Prostate gland (tissue), 2 donors: ENCODE measurements around the gene MAGI2. TPM values are rescaled to one million over a fixed set of nuclear protein-coding genes. Genes with fewer than 3 reads are reported as not detected.

Source experiments
- DNase-seq: peaks from one replicate; pipeline ENCODE4 v3.0.0-alpha.2; 2019; ENCODE audit warnings: low spot score
- H3K27ac ChIP-seq, 2 donors: fragments of 200-600 bp; sonication (generic); 2 replicates each; pipeline ENCODE4 v1.5.1; 2017 to 2019
- H3K27me3 ChIP-seq: fragments of 200-600 bp; sonication (generic); replicated peaks from 2 replicates; pipeline ENCODE4 v1.5.1; 2019; ENCODE audit not compliant: insufficient read depth
- H3K36me3 ChIP-seq, 2 donors: fragments of 200-600 bp; sonication (generic); 1 replicate in 1 of 2; 2 replicates in 1 of 2; pipeline versions ENCODE4 v1.5.1 to v1.8.1; 2017 to 2019
- H3K4me1 ChIP-seq: fragments of 200-600 bp; sonication (generic); replicated peaks from 2 replicates; pipeline ENCODE4 v1.5.1; 2019
- H3K4me3 ChIP-seq, 2 donors: fragments of 200-600 bp; sonication (generic); 2 replicates each; pipeline ENCODE4 v1.5.1; 2017 to 2019
- H3K9me3 ChIP-seq: fragments of 200-600 bp; sonication (generic); 2 replicates; pipeline ENCODE4 v1.5.1; 2017
- POLR2A ChIP-seq: fragments of 450-650 bp; IDR thresholded peaks from one replicate; pipeline ENCODE4 v1.6.1; 2016; ENCODE audit warnings: antibody characterized with exemption, mild to moderate bottlenecking
- POLR2AphosphoS5 ChIP-seq: sonication (generic); formaldehyde crosslinking; IDR thresholded peaks from one replicate; pipeline ENCODE4 v1.6.1; 2017; ENCODE audit warnings: antibody characterized with exemption
- WGBS: methylation state at CpG from one replicate; pipeline ENCODE4 v1.1.5; 2018; 5-methylcytosine and 5-hydroxymethylcytosine counted together
- intact Hi-C: fragments of 100-400 bp; cut with DNase I; formaldehyde crosslinking; loops from one replicate; pipeline ENCODE4 v1.14.2; 2022
- total RNA-seq, 2 donors: library from RNA; depleted of rRNA; stranded (reverse); fragments of >200 nt; gene quantifications; one replicate each; pipeline ENCODE4 v1.1.0, GENCODE V29; 2016
- TF ChIP-seq, protein P1 (sequence below), 4 experiments: fragments of 200-600 bp in 2 of 4; fragments of 450-650 bp in 2 of 4; sonication (generic) in 2 of 4; IDR thresholded peaks; 1 replicate in 3 of 4; 2 replicates in 1 of 4; pipeline ENCODE4 v1.5.1; 2016 to 2019; ENCODE audit warnings: antibody characterized with exemption in 4 of 4, mild to moderate bottlenecking in 2 of 4, moderate library complexity in 2 of 4

MAGI2 gene
- total RNA-seq, 2 donors from 2014 or later, result 27.1 to 31.3 TPM

DNA sequence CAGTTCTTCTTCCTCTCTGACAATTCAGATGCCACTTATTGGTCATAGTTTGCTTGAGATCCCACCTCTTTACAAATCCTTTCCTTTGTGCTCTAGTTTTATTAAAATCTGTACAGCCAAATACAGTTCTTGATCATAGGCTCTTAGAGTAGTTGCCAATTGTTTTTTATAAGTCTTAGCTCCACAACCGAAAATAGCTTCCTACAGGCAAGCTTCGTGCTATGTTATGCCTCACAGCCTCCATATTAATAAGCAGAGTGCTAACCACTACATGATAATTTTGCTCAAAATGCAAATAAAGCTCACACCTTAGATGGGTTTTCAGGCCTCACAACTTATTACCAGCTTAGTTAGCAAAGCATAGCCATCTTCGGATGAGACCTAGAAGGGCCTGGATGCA lies 688.9 kb downstream of the MAGI2 start:
- Histone ChIP-seq H3K27ac (no peak overlapping the region), H3K4me1 (no peaks in the 10 kb centered on the region), H3K4me3 (no peak overlapping the region), H3K27me3 (no peaks in the 10 kb centered on the region), H3K36me3 (no peaks in the 10 kb centered on the region), H3K9me3 (no peaks in the 10 kb centered on the region)
- intact Hi-C loops, result no loop called here
- 85% methylated on average over 3 of the region's 3 CpGs for WGBS
- TF ChIP-seq, protein P1, sequence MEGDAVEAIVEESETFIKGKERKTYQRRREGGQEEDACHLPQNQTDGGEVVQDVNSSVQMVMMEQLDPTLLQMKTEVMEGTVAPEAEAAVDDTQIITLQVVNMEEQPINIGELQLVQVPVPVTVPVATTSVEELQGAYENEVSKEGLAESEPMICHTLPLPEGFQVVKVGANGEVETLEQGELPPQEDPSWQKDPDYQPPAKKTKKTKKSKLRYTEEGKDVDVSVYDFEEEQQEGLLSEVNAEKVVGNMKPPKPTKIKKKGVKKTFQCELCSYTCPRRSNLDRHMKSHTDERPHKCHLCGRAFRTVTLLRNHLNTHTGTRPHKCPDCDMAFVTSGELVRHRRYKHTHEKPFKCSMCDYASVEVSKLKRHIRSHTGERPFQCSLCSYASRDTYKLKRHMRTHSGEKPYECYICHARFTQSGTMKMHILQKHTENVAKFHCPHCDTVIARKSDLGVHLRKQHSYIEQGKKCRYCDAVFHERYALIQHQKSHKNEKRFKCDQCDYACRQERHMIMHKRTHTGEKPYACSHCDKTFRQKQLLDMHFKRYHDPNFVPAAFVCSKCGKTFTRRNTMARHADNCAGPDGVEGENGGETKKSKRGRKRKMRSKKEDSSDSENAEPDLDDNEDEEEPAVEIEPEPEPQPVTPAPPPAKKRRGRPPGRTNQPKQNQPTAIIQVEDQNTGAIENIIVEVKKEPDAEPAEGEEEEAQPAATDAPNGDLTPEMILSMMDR (IDR thresholded peaks at IDR 0.05), result no peak
- TF ChIP-seq POLR2A (no peak), POLR2AphosphoS5 (no peak)
- no peak for DNase-seq

DNA sequence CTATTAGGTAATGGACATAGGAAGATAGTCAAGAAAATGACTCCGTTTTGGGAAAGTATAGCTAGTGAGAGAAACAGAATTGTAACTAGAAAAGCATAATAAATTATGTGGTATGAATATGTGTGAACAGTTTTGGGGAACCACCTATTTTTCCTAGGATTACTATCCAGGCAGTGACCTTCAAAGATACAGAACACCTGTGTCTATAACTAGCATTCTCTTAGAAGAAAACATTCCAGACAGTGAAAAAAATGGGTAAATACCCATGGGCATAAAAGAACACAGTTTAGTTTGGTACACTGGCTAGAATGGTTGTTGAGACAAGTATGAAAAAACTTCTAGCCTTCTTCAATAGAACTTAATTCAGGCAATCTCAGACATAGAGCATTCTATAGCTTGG lies 690.8 kb downstream of the MAGI2 start:
- Histone ChIP-seq H3K9me3 (no peaks in the 10 kb centered on the region), H3K4me3 (no peak overlapping the region), H3K4me1 (no peaks in the 10 kb centered on the region), H3K27me3 (no peaks in the 10 kb centered on the region), H3K36me3 (no peaks in the 10 kb centered on the region), H3K27ac (no peak overlapping the region)
- 87% methylated on average over 1 of the region's 1 CpG for WGBS
- intact Hi-C loops, result no loop called here
- TF ChIP-seq POLR2AphosphoS5 (no peak), POLR2A (no peak)
- TF ChIP-seq, protein P1 (IDR thresholded peaks at IDR 0.05), result no peak
- DNase-seq, result no peak

DNA sequence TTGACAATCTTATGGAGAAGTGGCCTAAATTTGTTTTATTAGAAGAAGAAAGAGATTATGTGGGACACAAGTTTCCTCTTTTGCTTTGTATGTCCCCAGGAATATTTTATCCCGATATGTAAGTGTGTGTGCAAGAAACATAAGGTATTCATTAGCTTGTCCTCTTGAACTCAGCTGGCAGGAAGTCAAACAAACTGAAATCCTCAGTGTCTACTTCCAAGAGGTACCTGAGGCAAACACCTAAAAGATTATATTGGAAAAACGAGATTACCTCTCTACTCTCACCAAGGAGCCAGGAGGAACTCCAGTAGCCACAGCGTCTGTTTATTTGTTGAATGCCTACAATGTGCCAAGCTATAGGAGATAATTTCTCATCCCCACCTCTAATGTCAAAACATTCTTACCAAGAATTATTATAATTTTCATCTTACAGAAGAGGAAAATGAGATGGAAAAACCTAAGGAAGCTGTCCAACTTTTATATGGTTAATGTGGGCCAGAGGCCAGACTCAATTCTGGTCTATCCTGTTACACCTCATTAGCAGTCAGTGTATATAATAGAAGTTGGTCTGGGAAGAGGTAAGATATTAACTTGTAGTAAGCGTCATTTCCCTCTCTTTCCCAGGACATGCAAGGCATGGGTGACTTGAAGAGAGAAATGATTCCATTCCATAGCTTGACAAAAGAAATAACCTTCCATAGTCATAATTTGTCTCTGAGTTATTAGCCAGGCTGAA lies 692.7 kb downstream of the MAGI2 start:
- H3K27ac ChIP-seq, result no peak overlapping the region
- TF ChIP-seq POLR2AphosphoS5 (no peak), POLR2A (no peak)
- TF ChIP-seq, protein P1 (IDR thresholded peaks at IDR 0.05), result no peak
- intact Hi-C loops, result no loop called here
- no peaks in the 10 kb centered on the region for H3K27me3 ChIP-seq
- H3K4me3 ChIP-seq, result no peak overlapping the region
- 35% methylated on average over 4 of the region's 4 CpGs for WGBS
- no peaks in the 10 kb centered on the region for H3K4me1 ChIP-seq
- DNase-seq, result no peak
- H3K36me3 ChIP-seq, result no peaks in the 10 kb centered on the region
- H3K9me3 ChIP-seq, result no peaks in the 10 kb centered on the region

DNA sequence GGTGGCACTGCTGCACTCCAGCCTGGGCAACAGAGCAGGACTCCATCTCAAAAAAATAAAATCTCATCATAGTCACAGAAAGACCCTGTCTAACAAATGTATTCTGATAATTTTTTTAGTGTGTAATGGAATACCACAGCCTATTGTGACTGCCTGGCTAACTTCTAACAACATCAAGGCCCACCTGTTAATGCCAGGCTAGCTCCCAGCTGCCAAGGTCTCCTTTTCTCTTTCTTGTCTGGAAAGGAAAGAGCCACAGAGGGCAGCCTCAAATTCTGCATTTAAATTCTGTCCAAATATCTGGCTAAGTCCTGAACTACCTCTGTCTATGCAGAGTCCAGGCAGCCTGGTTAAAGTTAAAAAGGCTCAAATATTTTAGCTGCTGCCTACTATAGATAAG lies 700.9 kb downstream of the MAGI2 start:
- TF ChIP-seq POLR2AphosphoS5 (no peak), POLR2A (no peak)
- TF ChIP-seq, protein P1 (IDR thresholded peaks at IDR 0.05), result no peak
- H3K4me1 ChIP-seq, result no peaks in the 10 kb centered on the region

DNA sequence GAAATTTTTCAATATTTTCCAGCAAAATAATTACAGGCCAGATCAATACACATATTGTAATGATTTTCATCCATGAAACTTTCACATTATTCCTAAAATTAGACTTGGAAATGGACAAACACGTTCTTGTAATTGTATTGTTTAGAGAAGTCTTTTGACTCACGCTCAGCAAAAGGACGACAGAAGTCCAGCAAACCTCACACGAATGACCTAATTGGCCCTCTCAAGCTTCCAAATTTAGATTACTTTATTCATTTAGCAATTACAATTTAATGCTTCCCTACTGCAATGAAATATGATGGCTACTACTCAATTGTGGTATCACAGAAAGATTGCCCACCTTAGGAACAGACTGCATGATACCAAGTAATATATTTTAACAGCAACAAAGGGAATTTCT lies 702.2 kb downstream of the MAGI2 start:
- Histone ChIP-seq H3K36me3 (no peaks in the 10 kb centered on the region), H3K27ac (no peak overlapping the region), H3K9me3 (no peaks in the 10 kb centered on the region), H3K4me3 (no peak overlapping the region), H3K4me1 (no peaks in the 10 kb centered on the region), H3K27me3 (no peaks in the 10 kb centered on the region)
- no peak for DNase-seq
- intact Hi-C loops, result no loop called here
- 88% methylated on average over 4 of the region's 4 CpGs for WGBS
- no peak for TF ChIP-seq POLR2AphosphoS5
- TF ChIP-seq, protein P1 (IDR thresholded peaks at IDR 0.05), result no peak
- TF ChIP-seq POLR2A, result no peak

More for the DNA sequence above, 700.9 kb downstream of the MAGI2 start:
- H3K9me3 ChIP-seq, result no peaks in the 10 kb centered on the region
- no peak overlapping the region for H3K4me3 ChIP-seq
- intact Hi-C loops, result no loop called here
- no peak overlapping the region for H3K27ac ChIP-seq
- DNase-seq, result no peak
- no peaks in the 10 kb centered on the region for H3K36me3 ChIP-seq
- no peaks in the 10 kb centered on the region for H3K27me3 ChIP-seq
